Daoy (cell line): Measurements from ENCODE around the gene COLEC11. TPM values are rescaled to one million over a fixed set of nuclear protein-coding genes. Genes with fewer than 3 reads are reported as not detected.
A peak's percentile ranks its signal among the peaks of the same experiment; 100 is the strongest.

ENCODE experiments used
- DNase-seq: peaks from one replicate; pipeline ENCODE4 v3.0.0-alpha.2; 2015; ENCODE audit warnings: low read depth
- total RNA-seq: library from RNA; depleted of rRNA; stranded (reverse); fragments of >200 nt; shearing (Covaris generic); gene quantifications from 2 replicates; pipeline ENCODE4 v1.2.3, GENCODE V29; 2014; rRNA removed

COLEC11 gene
- total RNA-seq, 1 experiment from 2014 or later: not detected

DNA sequence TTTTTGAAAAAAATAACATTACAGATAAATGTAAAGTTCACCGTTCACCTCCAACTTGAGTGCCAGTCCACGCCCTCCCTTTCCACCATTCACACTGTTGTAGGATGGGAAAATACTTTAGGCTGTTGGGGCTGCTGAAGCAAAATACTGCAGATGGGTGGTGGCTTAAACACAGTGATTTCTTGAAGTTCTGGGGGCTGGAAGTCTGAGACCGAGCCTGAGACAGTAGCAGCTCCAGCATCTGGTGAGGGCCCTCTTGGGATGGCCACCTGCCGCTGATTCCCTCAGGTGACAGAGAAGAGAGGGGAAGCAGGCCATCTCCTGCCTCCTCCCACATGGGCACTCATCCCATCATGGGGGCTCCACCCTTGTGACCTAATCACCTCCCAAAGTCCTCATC lies 80.8 kb downstream of the COLEC11 start:
- DNase-seq: no peak

DNA sequence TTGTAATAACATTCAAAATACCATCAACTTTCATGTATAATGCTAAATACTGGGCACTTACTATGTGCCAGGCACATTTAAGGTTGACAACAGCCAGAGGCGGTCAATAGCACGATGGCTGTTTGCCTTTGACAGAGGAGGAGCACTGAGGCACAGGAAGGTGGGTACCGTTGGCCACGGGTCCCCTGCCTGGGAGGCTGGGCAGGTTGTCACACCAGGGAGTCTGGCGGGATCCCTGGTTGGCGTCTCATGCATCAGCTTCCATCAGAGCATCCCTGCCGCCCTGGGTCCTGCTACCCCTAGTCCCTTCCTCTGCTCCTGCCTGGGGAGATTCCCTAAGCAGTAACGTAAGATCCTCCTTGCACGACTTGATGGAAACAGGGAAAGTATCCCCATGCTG lies 82.5 kb downstream of the COLEC11 start:
- DNase-seq: no peak

- no peak for DNase-seq
Observed at GRCh38 chr2:3678212-3678611, 83.3 kb downstream of the COLEC11 start.

DNA sequence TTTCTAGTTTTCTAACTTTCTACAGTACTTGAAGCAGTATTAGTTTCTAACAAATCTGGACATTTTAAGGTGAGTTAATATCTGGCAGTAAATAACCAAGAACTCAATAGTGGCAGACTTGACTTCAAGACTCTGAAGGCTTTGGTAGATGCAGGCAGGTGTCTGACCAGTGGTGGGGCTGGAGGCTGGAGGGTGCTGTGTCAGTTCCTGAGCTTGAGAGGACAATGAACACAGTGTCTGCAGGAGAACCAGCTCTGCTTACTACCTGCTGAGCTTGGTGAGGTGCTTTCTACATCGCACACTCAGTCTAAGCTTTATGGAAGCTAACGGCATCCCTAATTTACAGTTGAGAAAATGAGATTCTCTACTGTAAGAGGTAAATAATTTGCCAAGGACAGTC lies 84.3 kb downstream of the COLEC11 start:
- DNase-seq: no peak

DNA sequence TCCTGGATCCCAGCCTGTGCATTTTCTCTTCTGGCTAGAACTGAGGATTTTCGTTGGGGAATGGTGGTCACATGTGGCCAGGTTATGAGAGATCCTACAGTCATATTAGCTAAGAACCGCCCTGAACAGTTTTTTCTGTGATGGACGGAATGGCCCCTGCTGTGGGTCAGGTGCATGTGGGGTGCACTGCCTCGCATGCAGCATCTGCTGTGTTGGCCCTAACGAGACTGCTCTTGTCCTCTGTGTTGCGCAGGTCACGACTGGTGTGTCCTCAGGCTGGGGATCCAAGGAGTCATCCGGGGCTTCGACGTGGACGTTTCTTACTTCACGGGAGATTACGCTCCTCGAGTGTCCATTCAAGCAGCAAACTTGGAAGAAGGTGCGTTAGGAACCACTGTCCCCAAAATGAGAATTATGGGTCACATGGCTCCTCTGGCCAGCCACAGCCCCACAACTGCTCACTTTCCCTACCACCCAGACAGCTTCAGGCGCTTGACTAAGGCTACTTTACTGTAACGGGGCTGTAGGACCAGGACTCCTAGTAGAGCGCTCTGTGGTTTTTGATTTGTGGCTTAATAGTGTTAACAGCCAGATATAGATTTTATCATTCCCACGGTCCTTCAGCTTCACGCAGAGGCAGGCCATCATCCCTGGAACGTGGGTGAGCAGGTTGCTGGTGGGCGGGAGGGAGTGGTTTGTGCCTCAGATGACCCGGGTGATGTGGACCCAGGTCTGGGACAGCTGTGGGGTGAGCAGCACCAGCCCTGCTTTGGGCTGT lies 84.9 kb downstream of the COLEC11 start:
- DNase-seq: no peak

- DNase-seq: no peak
Observed at GRCh38 chr2:3680548-3681345, 85.8 kb downstream of the COLEC11 start.

DNA sequence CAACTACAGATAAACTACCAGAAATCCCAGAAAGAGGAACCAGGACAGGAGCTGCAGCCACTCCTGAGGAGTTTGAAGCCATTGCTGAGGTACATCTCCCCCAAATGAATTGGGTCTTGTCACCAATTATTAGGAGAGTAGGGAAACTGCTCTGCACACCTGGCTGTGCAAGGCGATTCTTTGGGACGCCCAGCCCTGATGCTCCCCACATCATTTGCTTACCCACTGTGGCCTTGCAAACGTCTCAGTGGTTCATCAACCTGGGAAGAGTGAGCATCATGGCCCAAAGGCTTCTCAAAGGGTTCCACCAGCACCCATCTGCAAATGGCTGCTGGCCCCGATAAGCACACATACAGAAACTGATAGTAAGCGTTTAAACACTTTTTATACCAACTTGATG lies 86.7 kb downstream of the COLEC11 start:
- DNase-seq: no peak

- DNase-seq: no peak
Observed at GRCh38 chr2:3682811-3683210, 87.9 kb downstream of the COLEC11 start.

DNA sequence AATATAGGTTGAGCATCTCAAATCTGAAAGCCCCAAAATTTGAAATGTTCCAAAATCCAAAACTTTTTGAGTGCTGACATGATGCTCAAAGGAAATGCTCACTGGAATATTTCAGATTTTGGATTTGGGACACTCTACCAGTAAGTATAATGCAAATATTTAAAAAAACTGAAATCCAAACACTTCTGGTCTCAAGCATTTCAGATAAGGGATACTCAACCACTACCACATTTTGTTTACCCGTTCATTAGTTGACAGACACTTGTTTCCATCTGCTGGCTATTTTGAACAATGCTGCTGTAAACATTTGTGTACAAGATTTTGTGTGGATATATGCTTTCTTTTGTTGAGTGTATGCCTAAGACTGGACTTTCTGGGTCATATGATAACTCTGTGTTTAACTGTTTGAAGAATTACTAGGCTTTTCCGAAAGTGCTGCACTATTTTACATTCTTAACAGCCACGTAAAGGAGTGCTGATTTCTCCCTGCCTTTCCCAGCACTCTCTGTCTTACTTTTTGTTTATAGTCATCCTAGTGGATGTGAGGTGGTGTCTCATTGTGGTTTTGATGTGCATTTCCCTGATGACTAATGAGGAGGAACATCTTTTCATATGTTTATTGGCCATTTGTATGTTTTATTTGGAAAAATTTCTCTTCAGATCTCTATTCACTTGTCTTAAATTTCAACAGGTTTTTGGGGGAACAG lies 89.0 kb downstream of the COLEC11 start:
- peak; percentile 46 for DNase-seq

DNA sequence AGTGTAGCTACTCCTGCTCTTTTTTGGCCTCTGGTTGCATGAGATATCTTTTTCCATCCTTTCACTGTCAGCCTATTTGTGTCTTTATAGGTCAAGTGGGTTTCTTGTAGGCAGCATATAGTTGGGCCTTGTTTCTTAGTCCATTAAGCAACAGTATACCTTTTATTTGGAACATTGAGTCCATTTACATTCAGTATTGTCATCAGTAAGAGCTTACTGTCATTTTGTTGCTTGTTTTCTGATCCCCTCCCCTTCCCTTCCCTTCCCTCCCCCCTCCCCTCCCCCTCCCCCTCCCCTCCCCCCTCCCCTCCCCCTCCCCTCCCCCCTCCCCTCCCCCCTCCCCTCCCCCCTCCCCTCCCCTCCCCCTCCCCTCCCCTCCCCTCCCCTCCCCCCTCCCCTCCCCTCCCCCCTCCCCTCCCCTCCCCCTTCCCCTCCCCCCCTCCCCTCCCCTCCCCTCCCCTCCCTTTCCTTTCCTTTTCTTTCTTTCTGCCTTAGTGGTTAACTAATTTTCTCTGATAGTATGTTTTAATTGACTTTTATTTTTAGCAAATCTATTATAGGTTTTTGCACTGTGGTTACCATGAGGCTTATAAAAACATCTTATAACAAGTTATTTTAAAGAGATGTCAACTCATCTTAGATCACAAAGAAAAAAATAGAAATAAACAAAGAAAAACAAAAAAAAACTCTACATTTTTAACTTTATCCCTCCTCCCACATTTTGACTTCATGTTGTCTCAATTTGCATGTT lies 95.3 kb downstream of the COLEC11 start:
- DNase-seq: no peak

DNA sequence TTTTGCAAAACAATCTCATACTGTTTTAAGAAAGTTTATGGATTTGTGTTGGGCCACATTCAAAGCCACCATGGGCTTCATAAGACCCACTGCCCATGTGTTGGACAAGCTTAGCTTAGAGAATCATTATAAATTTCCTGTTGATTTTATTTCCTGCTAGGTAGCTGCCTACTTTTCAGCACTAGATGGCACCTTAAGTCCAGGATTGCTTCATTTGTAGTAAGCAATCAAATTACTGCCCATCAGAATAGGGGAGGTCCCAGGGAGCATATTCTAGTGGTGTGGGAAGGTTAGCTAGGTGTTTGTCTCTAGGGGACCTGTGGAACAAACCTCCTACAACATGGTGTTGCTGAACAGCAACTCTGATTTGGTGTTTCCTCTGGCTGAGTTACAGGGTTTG lies 97.5 kb downstream of the COLEC11 start:
- peak; percentile 34 for DNase-seq

Other genes with a start within 250 kb of the COLEC11 start
- 80.3 and 80.8 TPM in 2 replicates for gene EIPR1, start 217.3 kb upstream of the COLEC11 start, total RNA-seq
- gene TRAPPC12, start 215.4 kb upstream of the COLEC11 start, total RNA-seq: 53.0 and 58.9 TPM in 2 replicates
- 62.3 and 70.8 TPM in 2 replicates for gene ADI1, start 75.6 kb upstream of the COLEC11 start, total RNA-seq
- 68.2 and 71.5 TPM in 2 replicates for gene RNASEH1, start 36.8 kb upstream of the COLEC11 start, total RNA-seq
- 5,476 and 6,311 TPM in 2 replicates for gene RPS7, start 19.9 kb upstream of the COLEC11 start, total RNA-seq
- 0.11 TPM in 1 of 2 replicates, not detected in the other for gene ALLC, start 63.1 kb downstream of the COLEC11 start, total RNA-seq
- not detected in 2 replicates for gene DCDC2C, start 108.5 kb downstream of the COLEC11 start, total RNA-seq